Keratinocyte (primary cell): ENCODE results near the gene RANBP10. TPM values are rescaled to one million over a fixed set of nuclear protein-coding genes. Genes with fewer than 3 reads are reported as not detected.
"Not testable (repeated sequence)": the region's sequence is repeated elsewhere in the genome, so short reads cannot be mapped to it uniquely, and the experiment has no call there.

Experiments used
- DNase-seq: peaks from one replicate; pipeline ENCODE4 v3.0.0-alpha.2; 2011; ENCODE audit warnings: low read depth, missing footprints, low spot score
- FAIRE-seq: peaks from 2 replicates; lab custom pipeline; 2011; peaks lifted over from hg19 to GRCh38; lab: Jason Lieb, UNC
- H2AFZ ChIP-seq: 2 replicates; pipeline ENCODE4 v1.6.0; 2012; ENCODE audit warnings: low read length, control low read depth, inconsistent platforms; ENCODE audit not compliant: control insufficient read depth
- H3K27ac ChIP-seq: 2 replicates; pipeline ENCODE4 v1.5.1; 2011; ENCODE audit warnings: low read length; ENCODE audit not compliant: control insufficient read depth, insufficient read depth
- H3K27me3 ChIP-seq: 3 replicates; pipeline ENCODE4 v1.6.0; 2011; ENCODE audit warnings: low read length; ENCODE audit not compliant: control insufficient read depth, insufficient read depth; ENCODE audit errors: extremely low read depth
- H3K36me3 ChIP-seq, 2 experiments: 2 replicates in 1 of 2; 3 replicates in 1 of 2; pipeline ENCODE4 v1.5.1; 2011; ENCODE audit warnings: low read length in 2 of 2, mild to moderate bottlenecking in 1 of 2; ENCODE audit not compliant: control insufficient read depth in 2 of 2, insufficient read depth in 2 of 2; ENCODE audit errors: extremely low read depth in 1 of 2
- H3K4me1 ChIP-seq: 3 replicates; pipeline ENCODE4 v1.5.1; 2011; ENCODE audit warnings: low read length; ENCODE audit not compliant: control insufficient read depth, insufficient read depth; ENCODE audit errors: extremely low read depth
- H3K4me2 ChIP-seq: 3 replicates; pipeline ENCODE4 v1.6.0; 2011; ENCODE audit warnings: low read depth, low read length; ENCODE audit not compliant: control insufficient read depth, insufficient read depth; ENCODE audit errors: extremely low read depth
- H3K4me3 ChIP-seq, 3 experiments: fragments of 200-600 bp in 1 of 3; sonication (generic) in 1 of 3; 2 replicates in 2 of 3; 3 replicates in 1 of 3; pipeline ENCODE4 v1.5.1; 2011 to 2016; ENCODE audit warnings: low read length in 3 of 3, mild to moderate bottlenecking in 3 of 3, control low read depth in 2 of 3, inconsistent platforms in 1 of 3, low read depth in 1 of 3, mixed read lengths in 1 of 3, mixed run types in 1 of 3, moderate library complexity in 1 of 3; ENCODE audit not compliant: control insufficient read depth in 2 of 3, insufficient read depth in 2 of 3; ENCODE audit errors: extremely low read depth in 1 of 3
- H3K79me2 ChIP-seq: 2 replicates; pipeline ENCODE4 v1.6.0; 2012; ENCODE audit warnings: low read length; ENCODE audit not compliant: control insufficient read depth, insufficient read depth
- H3K9ac ChIP-seq: 3 replicates; pipeline ENCODE4 v1.6.0; 2011; ENCODE audit warnings: low read length; ENCODE audit not compliant: control insufficient read depth, insufficient read depth; ENCODE audit errors: extremely low read depth
- H3K9me1 ChIP-seq: 3 replicates; pipeline ENCODE4 v1.6.0; 2011; ENCODE audit warnings: low read length; ENCODE audit not compliant: control insufficient read depth, insufficient read depth; ENCODE audit errors: extremely low read depth
- H3K9me3 ChIP-seq: 2 replicates; pipeline ENCODE4 v1.5.1; 2012; ENCODE audit warnings: low read depth, low read length; ENCODE audit not compliant: control insufficient read depth
- H4K20me1 ChIP-seq: 3 replicates; pipeline ENCODE4 v1.6.0; 2011; ENCODE audit warnings: low read length; ENCODE audit not compliant: control insufficient read depth, insufficient read depth; ENCODE audit errors: extremely low read depth
- CTCF ChIP-seq, 3 experiments: IDR thresholded peaks in 1 of 3; conservative IDR thresholded peaks in 1 of 3; optimal IDR thresholded peaks in 1 of 3; 2 replicates in 2 of 3; 3 replicates in 1 of 3; pipeline versions ENCODE3 to v1.5.1; 2011; ENCODE audit warnings: low read length in 3 of 3, mild to moderate bottlenecking in 3 of 3, moderate library complexity in 2 of 3, control low read depth in 1 of 3, inconsistent platforms in 1 of 3; ENCODE audit not compliant: insufficient read depth in 2 of 3; ENCODE audit errors: extremely low read depth in 1 of 3
- EZH2 ChIP-seq: IDR thresholded peaks from one replicate; pipeline ENCODE4 v1.6.1; 2012; ENCODE audit warnings: inconsistent platforms, mild to moderate bottlenecking, low read length, moderate library complexity
- dilution Hi-C: fragments of 300-500 bp; cut with MboI; formaldehyde crosslinking; loops from one replicate; pipeline ENCODE4 v1.7.0; 2020; ENCODE audit warnings: low sequenced_read_pairs; ENCODE audit not compliant: extremely low pct_ligation_motif_present
- polyA plus RNA-seq, 5 experiments: library from polyadenylated mRNA; depleted of rRNA in 3 of 5; stranded (reverse) in 3 of 5; stranded (forward) in 1 of 5; unstranded in 1 of 5; fragments of >200 nt; gene quantifications; 1 replicate in 1 of 5; 2 replicates in 3 of 5; 3 replicates in 1 of 5; pipeline versions ENCODE4 v1.2.1 to v1.2.3, GENCODE V29; 2011 to 2012; ENCODE audit warnings: missing spikeins in 2 of 5, low read depth in 1 of 5, low replicate concordance in 1 of 5

The RANBP10 gene
- polyA plus RNA-seq, 1 donor (not counting 4 experiments of a cell fraction or from before 2014, with no cell fraction given), result 9.5 TPM

- H3K9me1 ChIP-seq, result no peaks in the 10 kb centered on the region
- dilution Hi-C loops, result no loop called here
- FAIRE-seq (no peak), DNase-seq (no peak)
- TF ChIP-seq CTCF (optimal IDR thresholded peaks at IDR 0.05 in 1 of 3, IDR thresholded peaks at IDR 0.05 in 1 of 3, conservative IDR thresholded peaks at IDR 0.05 in 1 of 3; ENCODE audit: extremely low read depth in 1 of 3, insufficient read depth in 2 of 3, low read length in 3 of 3) (no peak), EZH2 (no peak)
- H2AFZ ChIP-seq, result no peak overlapping the region
- no peaks in the 10 kb centered on the region for H3K9me3 ChIP-seq
- H3K27me3 ChIP-seq, result no peaks in the 10 kb centered on the region
- no peak overlapping the region for H3K9ac ChIP-seq
- no peaks in the 10 kb centered on the region for H3K79me2 ChIP-seq
- H3K36me3 ChIP-seq, result peaks cover 2 to 7% of the 10 kb centered on the region in 2 experiments
- peaks cover 5% of the 10 kb centered on the region for H3K4me1 ChIP-seq
- H3K4me3 ChIP-seq, result no peak overlapping the region
- H4K20me1 ChIP-seq, result peaks cover 6% of the 10 kb centered on the region
- H3K27ac ChIP-seq, result no peak overlapping the region
- no peak overlapping the region for H3K4me2 ChIP-seq
Measured at GRCh38 chr16:67758006-67758405, 48.4 kb downstream of the RANBP10 start.

DNA sequence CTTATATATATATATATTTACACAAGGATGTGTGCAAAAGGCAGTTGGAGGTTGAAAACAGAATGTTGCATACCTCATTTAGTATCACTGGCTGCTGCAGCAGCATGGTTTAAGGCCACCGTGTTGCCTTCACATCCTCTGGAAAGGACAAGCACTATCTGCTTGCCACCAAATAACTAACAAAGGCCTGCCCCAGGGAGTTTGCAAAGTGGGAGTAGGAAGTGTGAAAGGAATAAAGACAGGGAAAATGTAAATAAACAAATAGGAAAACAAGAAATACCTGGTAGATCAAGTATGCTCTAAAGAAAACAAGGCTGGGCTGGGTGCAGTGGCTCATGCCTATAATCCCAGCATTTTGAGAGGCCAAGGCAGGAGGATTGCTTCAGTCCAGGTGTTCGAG is 53.7 kb downstream of the RANBP10 start:
- Histone ChIP-seq H3K79me2 (no peaks in the 10 kb centered on the region), H3K36me3 (peaks cover 0 to 3% of the 10 kb centered on the region in 2 experiments), H3K9me3 (no peaks in the 10 kb centered on the region), H2AFZ (no peak overlapping the region), H4K20me1 (no peaks in the 10 kb centered on the region), H3K27me3 (no peaks in the 10 kb centered on the region), H3K9ac (no peak overlapping the region), H3K4me2 (no peak overlapping the region), H3K4me3 (no peak overlapping the region), H3K4me1 (peaks cover 14% of the 10 kb centered on the region), H3K9me1 (no peaks in the 10 kb centered on the region), H3K27ac (no peak overlapping the region)
- TF ChIP-seq CTCF (optimal IDR thresholded peaks at IDR 0.05 in 1 of 3, IDR thresholded peaks at IDR 0.05 in 1 of 3, conservative IDR thresholded peaks at IDR 0.05 in 1 of 3; ENCODE audit: extremely low read depth in 1 of 3, insufficient read depth in 2 of 3, low read length in 3 of 3), result no peak
- no peak for TF ChIP-seq EZH2
- FAIRE-seq (no peak), DNase-seq (no peak)
- dilution Hi-C loops, result no loop called here

DNA sequence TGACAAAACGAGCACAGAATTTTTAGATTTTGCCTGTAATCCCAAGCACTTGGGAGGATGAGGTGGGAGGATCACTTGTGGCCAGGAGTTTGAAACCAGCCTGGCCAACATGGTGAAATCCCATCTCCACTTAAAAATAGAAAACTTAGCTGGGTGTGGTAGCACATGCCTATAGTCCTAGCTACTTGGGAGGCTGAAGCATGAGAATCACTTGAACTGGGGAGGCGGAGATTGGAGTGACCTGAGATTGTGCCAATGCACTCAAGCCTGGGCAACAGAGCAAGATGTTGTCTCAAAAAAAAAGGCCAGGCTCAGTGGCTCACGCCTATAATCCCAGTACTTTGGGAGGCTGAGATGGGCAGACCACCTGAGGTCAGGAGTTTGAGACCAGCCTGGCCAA is 55.0 kb downstream of the RANBP10 start:
- H3K79me2 ChIP-seq, H3K27me3 ChIP-seq, DNase-seq, H3K4me3 ChIP-seq, dilution Hi-C loops, H3K27ac ChIP-seq, H2AFZ ChIP-seq, H3K4me2 ChIP-seq, H3K36me3 ChIP-seq, H3K9me3 ChIP-seq, H3K9ac ChIP-seq, H3K9me1 ChIP-seq, H4K20me1 ChIP-seq, FAIRE-seq: not testable (repeated sequence)
- H3K4me1 ChIP-seq, result peaks cover 14% of the 10 kb centered on the region
